Measurements from ENCODE around the gene NR2C2.

The NR2C2 gene

GRCh38 chr3:15029625-15030024, 82.2 kb downstream of the NR2C2 start:
- no peaks in the 10 kb centered on the region for H3K36me3 ChIP-seq (ENCODE audit: insufficient read depth)
- no peaks in the 10 kb centered on the region for H3K4me1 ChIP-seq (ENCODE audit: low read depth, poor library complexity, severe bottlenecking)
- no peak for TF ChIP-seq CTCF (conservative IDR thresholded peaks at IDR 0.05; ENCODE audit: low read depth, low read length)
- no peak overlapping the region for H3K4me2 ChIP-seq
- H3K79me2 ChIP-seq (ENCODE audit: insufficient read depth, low read depth) = no peaks in the 10 kb centered on the region
- H3K9ac ChIP-seq = no peak overlapping the region
- H3K4me3 ChIP-seq (IDR thresholded peaks at IDR 0.05; ENCODE audit: insufficient read depth, low read depth, low read length) = no peak overlapping the region
- no peak overlapping the region for H2AFZ ChIP-seq (ENCODE audit: low read depth)
- no peaks in the 10 kb centered on the region for H3K27me3 ChIP-seq (ENCODE audit: insufficient read depth, low read depth)
- no peaks in the 10 kb centered on the region for H4K20me1 ChIP-seq (ENCODE audit: insufficient read depth)
- H3K27ac ChIP-seq = no peak overlapping the region

DNA sequence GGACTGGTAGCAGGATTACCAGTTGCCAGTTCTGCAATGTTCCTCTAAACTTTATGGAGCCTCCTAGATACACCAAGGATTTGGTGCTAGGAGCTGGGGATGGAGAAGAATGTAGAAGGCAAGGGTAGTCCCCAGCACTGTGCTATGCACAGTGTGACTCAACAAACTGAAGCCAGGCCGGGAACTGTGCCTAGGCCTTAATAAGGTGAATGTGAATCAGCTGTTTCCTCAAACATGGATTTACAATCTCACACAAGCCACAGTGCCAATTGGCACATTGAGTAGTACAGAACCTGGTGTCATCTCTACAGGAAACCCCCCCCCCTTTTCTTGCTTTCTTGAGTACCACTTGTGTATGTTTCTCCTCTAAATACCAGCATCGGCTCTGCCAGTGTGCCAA, 85.3 kb downstream of the NR2C2 start:
- TF ChIP-seq CTCF (conservative IDR thresholded peaks at IDR 0.05; ENCODE audit: low read depth, low read length) = no peak
- Histone ChIP-seq H3K4me1 (ENCODE audit: low read depth, poor library complexity, severe bottlenecking) (no peaks in the 10 kb centered on the region), H3K79me2 (ENCODE audit: insufficient read depth, low read depth) (no peaks in the 10 kb centered on the region), H2AFZ (ENCODE audit: low read depth) (no peak overlapping the region), H3K4me2 (no peak overlapping the region), H3K27ac (no peak overlapping the region), H3K4me3 (IDR thresholded peaks at IDR 0.05; ENCODE audit: insufficient read depth, low read depth, low read length) (no peak overlapping the region), H3K9ac (no peak overlapping the region), H3K36me3 (ENCODE audit: insufficient read depth) (no peaks in the 10 kb centered on the region), H4K20me1 (ENCODE audit: insufficient read depth) (no peaks in the 10 kb centered on the region), H3K27me3 (ENCODE audit: insufficient read depth, low read depth) (no peaks in the 10 kb centered on the region)

GRCh38 chr3:15033103-15033502, 85.7 kb downstream of the NR2C2 start:
- H3K4me2 ChIP-seq = no peak overlapping the region
- no peaks in the 10 kb centered on the region for H3K79me2 ChIP-seq (ENCODE audit: insufficient read depth, low read depth)
- no peaks in the 10 kb centered on the region for H3K4me1 ChIP-seq (ENCODE audit: low read depth, poor library complexity, severe bottlenecking)
- no peaks in the 10 kb centered on the region for H3K36me3 ChIP-seq (ENCODE audit: insufficient read depth)
- no peaks in the 10 kb centered on the region for H3K27me3 ChIP-seq (ENCODE audit: insufficient read depth, low read depth)
- H3K9ac ChIP-seq = no peak overlapping the region
- no peaks in the 10 kb centered on the region for H4K20me1 ChIP-seq (ENCODE audit: insufficient read depth)
- TF ChIP-seq CTCF (conservative IDR thresholded peaks at IDR 0.05; ENCODE audit: low read depth, low read length) = no peak
- H3K27ac ChIP-seq = no peak overlapping the region
- H2AFZ ChIP-seq (ENCODE audit: low read depth) = no peak overlapping the region
- H3K4me3 ChIP-seq (IDR thresholded peaks at IDR 0.05; ENCODE audit: insufficient read depth, low read depth, low read length) = no peak overlapping the region

- Histone ChIP-seq H3K27me3 (ENCODE audit: insufficient read depth, low read depth) (no peaks in the 10 kb centered on the region), H4K20me1 (ENCODE audit: insufficient read depth) (no peaks in the 10 kb centered on the region), H3K4me1 (ENCODE audit: low read depth, poor library complexity, severe bottlenecking) (no peaks in the 10 kb centered on the region), H3K4me2 (no peak overlapping the region), H2AFZ (ENCODE audit: low read depth) (no peak overlapping the region), H3K36me3 (ENCODE audit: insufficient read depth) (no peaks in the 10 kb centered on the region; the same call in 1 of the 2 replicates), H3K79me2 (ENCODE audit: insufficient read depth, low read depth) (no peaks in the 10 kb centered on the region), H3K27ac (no peak overlapping the region), H3K4me3 (IDR thresholded peaks at IDR 0.05; ENCODE audit: insufficient read depth, low read depth, low read length) (no peak overlapping the region), H3K9ac (no peak overlapping the region)
- no peak for TF ChIP-seq CTCF (conservative IDR thresholded peaks at IDR 0.05; ENCODE audit: low read depth, low read length)
Measured at GRCh38 chr3:15038306-15038705, 90.9 kb downstream of the NR2C2 start.
